ENCODE data around the gene CHEK2. TPM values are rescaled to one million over a fixed set of nuclear protein-coding genes. Genes with fewer than 3 reads are reported as not detected.
"Not testable (repeated sequence)": the region's sequence is repeated elsewhere in the genome, so short reads cannot be mapped to it uniquely, and the experiment has no call there.

Gene CHEK2
- total RNA-seq, 4 donors from 2014 or later: 2.6 to 14.4 (median 5.8) TPM

DNA sequence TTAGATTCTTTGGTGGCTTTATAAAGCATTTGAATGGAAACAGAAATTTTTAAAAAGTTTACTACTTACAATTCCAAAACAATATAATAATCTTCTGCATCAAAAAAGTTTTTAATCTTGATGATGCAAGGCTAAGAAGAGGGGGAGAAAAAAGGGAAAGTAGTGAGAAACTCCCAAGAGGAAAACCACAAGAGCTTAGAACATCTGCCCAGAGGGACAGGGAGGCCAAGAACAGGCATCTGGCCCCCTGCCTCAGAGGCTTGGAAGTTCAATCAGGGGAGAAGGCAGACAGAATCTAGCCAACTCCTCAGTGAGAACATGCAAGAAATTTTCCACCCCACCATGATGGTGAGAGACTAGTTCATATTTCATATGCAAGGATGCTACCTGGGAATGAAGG lies 38.2 kb downstream of the CHEK2 start:
- TF ChIP-seq, protein P1, sequence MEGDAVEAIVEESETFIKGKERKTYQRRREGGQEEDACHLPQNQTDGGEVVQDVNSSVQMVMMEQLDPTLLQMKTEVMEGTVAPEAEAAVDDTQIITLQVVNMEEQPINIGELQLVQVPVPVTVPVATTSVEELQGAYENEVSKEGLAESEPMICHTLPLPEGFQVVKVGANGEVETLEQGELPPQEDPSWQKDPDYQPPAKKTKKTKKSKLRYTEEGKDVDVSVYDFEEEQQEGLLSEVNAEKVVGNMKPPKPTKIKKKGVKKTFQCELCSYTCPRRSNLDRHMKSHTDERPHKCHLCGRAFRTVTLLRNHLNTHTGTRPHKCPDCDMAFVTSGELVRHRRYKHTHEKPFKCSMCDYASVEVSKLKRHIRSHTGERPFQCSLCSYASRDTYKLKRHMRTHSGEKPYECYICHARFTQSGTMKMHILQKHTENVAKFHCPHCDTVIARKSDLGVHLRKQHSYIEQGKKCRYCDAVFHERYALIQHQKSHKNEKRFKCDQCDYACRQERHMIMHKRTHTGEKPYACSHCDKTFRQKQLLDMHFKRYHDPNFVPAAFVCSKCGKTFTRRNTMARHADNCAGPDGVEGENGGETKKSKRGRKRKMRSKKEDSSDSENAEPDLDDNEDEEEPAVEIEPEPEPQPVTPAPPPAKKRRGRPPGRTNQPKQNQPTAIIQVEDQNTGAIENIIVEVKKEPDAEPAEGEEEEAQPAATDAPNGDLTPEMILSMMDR (IDR thresholded peaks at IDR 0.05; ENCODE audit: low read depth): no peak

DNA sequence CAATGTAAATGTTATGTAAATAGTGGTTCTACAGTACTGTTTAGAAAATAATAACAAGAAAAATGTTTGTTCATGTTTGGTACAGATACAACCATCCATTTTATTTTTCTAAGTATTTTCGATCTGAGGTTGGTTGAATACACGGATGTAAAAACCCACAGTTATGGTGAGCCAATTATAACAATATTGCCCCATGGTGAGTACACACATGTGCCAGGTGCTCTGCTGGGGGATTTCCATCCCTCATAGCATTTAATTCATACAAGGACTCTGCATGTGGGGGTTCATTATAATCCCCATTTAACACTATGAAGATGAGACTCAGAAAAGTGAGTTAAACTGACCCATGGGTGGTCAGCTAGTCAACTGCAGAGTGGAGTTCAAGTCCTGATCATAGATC lies 38.7 kb downstream of the CHEK2 start:
- TF ChIP-seq, protein P1 (IDR thresholded peaks at IDR 0.05; ENCODE audit: low read depth): no peak

DNA sequence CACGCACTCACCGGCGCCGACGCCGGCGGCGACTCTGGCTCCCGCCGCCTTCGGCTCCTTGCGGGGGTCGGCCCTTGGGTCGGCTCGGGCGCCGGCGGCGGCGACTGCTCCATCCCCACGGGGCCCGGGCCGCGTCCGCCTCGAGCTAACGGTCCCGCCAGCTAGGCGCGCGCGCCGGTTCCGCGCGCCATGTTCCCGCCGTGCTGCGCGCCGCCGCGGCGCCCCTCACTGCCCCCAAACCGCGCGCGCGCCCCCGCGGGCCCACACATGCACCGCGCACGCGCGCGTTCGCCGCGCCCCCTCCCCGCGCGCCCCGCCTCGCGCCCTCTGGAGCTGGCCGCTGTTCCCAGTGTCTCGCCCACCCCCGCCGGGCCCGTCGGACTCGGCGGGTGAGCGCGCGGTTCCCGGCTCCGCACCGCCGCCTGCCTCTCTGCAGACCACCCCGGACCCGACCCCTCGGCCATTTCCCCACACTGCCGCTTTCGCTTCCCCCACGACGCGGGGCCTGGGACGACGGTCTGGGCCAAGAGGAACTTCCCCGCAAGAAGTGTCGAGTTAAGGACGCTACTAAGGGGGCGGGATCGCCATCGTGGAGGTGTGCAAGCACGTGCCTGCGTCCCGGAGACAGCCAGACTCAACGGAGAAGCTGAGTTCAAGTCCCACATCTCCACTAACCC lies 61.9 kb downstream of the CHEK2 start, which contains the start of gene TTC28:
Gene TTC28, minus strand, starts transcription at position 230 of the 677 bp plus-strand sequence. Its CDS starts 117 bp downstream, at position 113.
- TF ChIP-seq, protein P1 (IDR thresholded peaks at IDR 0.05; ENCODE audit: low read depth): not testable (repeated sequence)

DNA sequence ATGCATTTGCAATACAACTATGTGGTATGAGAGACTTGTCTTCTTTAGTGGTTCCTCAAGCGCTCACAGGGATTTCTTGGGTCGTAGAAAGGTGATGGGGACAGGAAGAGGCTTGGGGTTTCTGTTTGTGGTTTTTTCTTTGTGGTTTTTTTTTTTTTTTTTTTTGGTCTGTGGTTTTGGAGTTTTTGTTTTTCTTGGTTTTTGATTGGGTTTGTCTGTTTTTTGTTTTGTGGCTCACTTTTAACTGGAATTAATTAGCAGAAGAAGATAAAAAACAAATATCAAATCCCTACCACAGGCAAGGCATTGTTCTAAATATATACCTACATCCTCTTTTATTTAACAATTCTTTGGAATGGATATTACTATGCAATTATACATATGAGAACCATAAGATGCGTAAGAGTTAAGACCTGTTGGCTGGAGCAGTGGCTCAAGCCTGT lies 67.5 kb downstream of the CHEK2 start:
- TF ChIP-seq, protein P1 (IDR thresholded peaks at IDR 0.05; ENCODE audit: low read depth): no peak

DNA sequence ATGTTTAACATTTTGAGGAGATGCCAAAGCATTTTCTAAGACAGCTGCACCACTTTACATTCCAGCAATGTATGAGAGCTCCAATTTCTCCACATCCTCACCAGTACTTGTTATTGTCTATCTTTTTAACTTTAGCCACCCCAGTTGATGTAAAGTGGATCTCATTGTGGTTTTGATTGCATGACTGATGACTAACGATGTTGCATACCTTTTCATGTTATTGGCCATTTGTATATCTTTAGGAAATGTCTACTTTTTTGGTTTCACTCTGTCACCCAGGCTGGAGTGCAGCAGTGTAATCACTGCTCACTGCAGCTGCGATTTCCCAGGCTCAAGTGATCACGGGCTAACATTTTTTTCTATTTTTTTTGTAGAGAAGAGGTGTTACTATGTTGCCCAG lies 70.9 kb downstream of the CHEK2 start:
- TF ChIP-seq, protein P1 (IDR thresholded peaks at IDR 0.05; ENCODE audit: low read depth): no peak

DNA sequence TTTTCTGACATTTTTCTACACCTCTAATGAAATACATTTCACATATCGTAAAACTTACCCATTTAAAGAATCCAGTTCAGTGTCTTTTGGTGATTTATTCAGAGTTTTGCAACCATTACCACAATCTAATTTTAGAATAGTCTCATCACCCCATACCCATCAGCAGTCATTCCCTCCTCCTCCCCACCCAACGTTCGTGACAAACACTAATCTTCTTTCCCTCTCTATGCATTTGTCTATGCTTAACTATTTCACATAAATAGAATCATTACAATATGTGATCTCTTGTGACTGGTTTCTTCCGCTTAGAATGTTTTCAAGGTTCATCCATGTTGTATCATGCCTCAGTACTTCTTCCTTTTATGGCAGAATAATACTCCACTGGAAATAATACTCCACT lies 71.5 kb downstream of the CHEK2 start:
- TF ChIP-seq, protein P1 (IDR thresholded peaks at IDR 0.05; ENCODE audit: low read depth): no peak

DNA sequence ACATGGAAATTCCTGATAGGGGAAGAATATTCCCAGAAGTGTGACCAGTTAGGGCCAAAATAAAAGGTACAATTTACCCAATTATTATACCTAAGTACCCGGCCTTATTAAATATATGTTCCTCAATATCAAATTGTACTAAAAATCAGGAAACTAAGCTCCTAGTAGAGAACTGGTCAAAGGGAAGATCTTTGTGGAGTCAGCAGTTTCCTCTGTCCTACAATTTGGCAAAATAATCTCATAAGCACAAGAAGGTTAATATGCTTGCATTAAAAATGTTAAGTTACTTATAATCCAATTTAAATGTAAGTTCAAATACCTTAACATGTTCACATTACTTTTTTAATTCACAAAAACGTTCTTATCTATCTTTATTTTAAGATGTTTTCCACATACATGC lies 72.2 kb downstream of the CHEK2 start:
- TF ChIP-seq, protein P1 (IDR thresholded peaks at IDR 0.05; ENCODE audit: low read depth): no peak
